Measurements from ENCODE around the gene CASTOR1. TPM values are rescaled to one million over a fixed set of nuclear protein-coding genes. Genes with fewer than 3 reads are reported as not detected.

The CASTOR1 gene
- total and polyA plus RNA-seq, 2 donors (not counting 3 experiments of a cell fraction or from before 2014, with no cell fraction given) = 8.1 to 26.8 TPM

DNA sequence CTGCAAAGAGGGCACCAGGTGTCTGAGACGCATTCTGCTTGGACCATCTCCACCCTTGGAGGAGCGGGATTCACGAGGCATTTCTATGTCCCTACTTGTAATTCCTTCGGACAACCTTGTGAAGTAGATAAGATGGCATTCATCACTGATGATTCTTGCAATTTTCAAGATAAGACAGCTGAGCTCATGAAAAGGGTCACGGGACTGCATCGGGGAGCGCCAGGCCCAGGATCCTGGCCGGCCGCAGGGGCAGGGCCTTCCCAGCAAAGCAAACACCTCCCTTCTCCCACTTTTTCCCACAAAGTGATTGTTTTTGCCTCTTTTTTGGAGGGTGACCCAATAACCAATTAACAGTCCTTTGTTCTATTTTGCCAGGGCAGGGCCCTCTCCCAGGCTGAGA lies 51.2 kb downstream of the CASTOR1 start:
- DNase-seq (ENCODE audit: low read depth, low spot score) = no peak
- Histone ChIP-seq H3K9ac (replicated peaks; ENCODE audit: extremely low read depth, insufficient read depth, low read length) (no peak overlapping the region), H3K27ac (ENCODE audit: insufficient read depth, low read depth, low read length) (no peak overlapping the region), H3K4me1 (ENCODE audit: control insufficient read depth, extremely low read depth, insufficient read depth, low read length) (no peaks in the 10 kb centered on the region), H3K4me3 (replicated peaks in 1 of 3; ENCODE audit: insufficient read depth in 1 of 3, low read depth in 1 of 3, low read length in 3 of 3) (no peak overlapping the region), H4K20me1 (replicated peaks; ENCODE audit: control insufficient read depth, extremely low read depth, insufficient read depth, low read length) (no peaks in the 10 kb centered on the region), H3K4me2 (ENCODE audit: insufficient read depth, low read length) (no peak overlapping the region), H3K27me3 (ENCODE audit: control insufficient read depth in 2 of 2, insufficient read depth in 2 of 2, low read length in 2 of 2) (peaks cover 11 to 16% of the 10 kb centered on the region in 2 experiments), H2AFZ (ENCODE audit: low read depth, low read length) (no peak overlapping the region), H3K9me1 (replicated peaks; ENCODE audit: control insufficient read depth, extremely low read depth, insufficient read depth, low read length) (no peaks in the 10 kb centered on the region), H3K9me3 (replicated peaks; ENCODE audit: control insufficient read depth, insufficient read depth, low read length) (no peaks in the 10 kb centered on the region), H3K36me3 (ENCODE audit: control insufficient read depth in 2 of 2, extremely low read depth in 1 of 2, insufficient read depth in 2 of 2, low read length in 2 of 2) (no peaks in the 10 kb centered on the region), H3K79me2 (ENCODE audit: control insufficient read depth, insufficient read depth, low read length) (no peaks in the 10 kb centered on the region)
- dilution Hi-C loops (cut with MboI; ENCODE audit: extremely low pct_ligation_motif_present, low sequenced_read_pairs) = no loop called here
- no TSS peak for BruUV-seq (replicated peaks)
- intact Hi-C loops (cut with micrococcal nuclease) = no loop called here
- CTCF ChIA-PET = interaction anchor here (1.7 to 2.0 kb wide), 2 partner anchors 13 to 18 kb away, joined by 4 to 7 read pairs; no protein-coding TSS in a partner anchor
- POLR2A ChIA-PET = no interaction called here
- FAIRE-seq = no peak
- no peak for TF ChIP-seq POLR2A (IDR thresholded peaks at IDR 0.05; ENCODE audit: low read depth, low read length)
- TF ChIP-seq FOS (IDR thresholded peaks at IDR 0.05; ENCODE audit: borderline replicate concordance, insufficient read depth, low read length) = no peak
- TF ChIP-seq POLR2AphosphoS5 (IDR thresholded peaks at IDR 0.05; ENCODE audit: insufficient read depth, low read depth, low read length) = no peak
- TF ChIP-seq JUN (IDR thresholded peaks at IDR 0.05; ENCODE audit: borderline replicate concordance, insufficient read depth, insufficient read length, low read depth) = no peak
- no peak for TF ChIP-seq GATA2 (IDR thresholded peaks at IDR 0.05; ENCODE audit: insufficient read depth, insufficient read length, low read depth, low read length)
- TF ChIP-seq, protein P1, sequence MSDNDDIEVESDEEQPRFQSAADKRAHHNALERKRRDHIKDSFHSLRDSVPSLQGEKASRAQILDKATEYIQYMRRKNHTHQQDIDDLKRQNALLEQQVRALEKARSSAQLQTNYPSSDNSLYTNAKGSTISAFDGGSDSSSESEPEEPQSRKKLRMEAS (IDR thresholded peaks at IDR 0.05; ENCODE audit: insufficient read depth, insufficient read length) = no peak
- no peak for TF ChIP-seq MYC (IDR thresholded peaks at IDR 0.05; ENCODE audit: low read depth, low read length)
- no peak for TF ChIP-seq EZH2 (IDR thresholded peaks at IDR 0.05; ENCODE audit: borderline replicate concordance, low read depth, low read length, severe bottlenecking)
- TF ChIP-seq, protein P2, sequence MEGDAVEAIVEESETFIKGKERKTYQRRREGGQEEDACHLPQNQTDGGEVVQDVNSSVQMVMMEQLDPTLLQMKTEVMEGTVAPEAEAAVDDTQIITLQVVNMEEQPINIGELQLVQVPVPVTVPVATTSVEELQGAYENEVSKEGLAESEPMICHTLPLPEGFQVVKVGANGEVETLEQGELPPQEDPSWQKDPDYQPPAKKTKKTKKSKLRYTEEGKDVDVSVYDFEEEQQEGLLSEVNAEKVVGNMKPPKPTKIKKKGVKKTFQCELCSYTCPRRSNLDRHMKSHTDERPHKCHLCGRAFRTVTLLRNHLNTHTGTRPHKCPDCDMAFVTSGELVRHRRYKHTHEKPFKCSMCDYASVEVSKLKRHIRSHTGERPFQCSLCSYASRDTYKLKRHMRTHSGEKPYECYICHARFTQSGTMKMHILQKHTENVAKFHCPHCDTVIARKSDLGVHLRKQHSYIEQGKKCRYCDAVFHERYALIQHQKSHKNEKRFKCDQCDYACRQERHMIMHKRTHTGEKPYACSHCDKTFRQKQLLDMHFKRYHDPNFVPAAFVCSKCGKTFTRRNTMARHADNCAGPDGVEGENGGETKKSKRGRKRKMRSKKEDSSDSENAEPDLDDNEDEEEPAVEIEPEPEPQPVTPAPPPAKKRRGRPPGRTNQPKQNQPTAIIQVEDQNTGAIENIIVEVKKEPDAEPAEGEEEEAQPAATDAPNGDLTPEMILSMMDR (IDR thresholded peaks at IDR 0.05; ENCODE audit: extremely low read depth in 1 of 2, insufficient read depth in 1 of 2, low read depth in 1 of 2, low read length in 2 of 2) = no peak

All from endothelial cell of umbilical vein (primary cell).